Activated CD8-positive, alpha-beta memory T cell treated with anti-CD3 and anti-CD28 coated beads, Interleukin-2, amount 50 U/mL, for 24 hours (primary cell): Measurements from ENCODE around the gene ITGB8.
A peak's percentile ranks its signal among the peaks of the same experiment; 100 is the strongest.
"Not testable (repeated sequence)": the region's sequence is repeated elsewhere in the genome, so short reads cannot be mapped to it uniquely, and the experiment has no call there.

Source experiments
- DNase-seq: peaks from one replicate; pipeline ENCODE4 v3.0.0-alpha.2; 2020; ENCODE audit errors: extremely low read depth

Gene ITGB8

DNA sequence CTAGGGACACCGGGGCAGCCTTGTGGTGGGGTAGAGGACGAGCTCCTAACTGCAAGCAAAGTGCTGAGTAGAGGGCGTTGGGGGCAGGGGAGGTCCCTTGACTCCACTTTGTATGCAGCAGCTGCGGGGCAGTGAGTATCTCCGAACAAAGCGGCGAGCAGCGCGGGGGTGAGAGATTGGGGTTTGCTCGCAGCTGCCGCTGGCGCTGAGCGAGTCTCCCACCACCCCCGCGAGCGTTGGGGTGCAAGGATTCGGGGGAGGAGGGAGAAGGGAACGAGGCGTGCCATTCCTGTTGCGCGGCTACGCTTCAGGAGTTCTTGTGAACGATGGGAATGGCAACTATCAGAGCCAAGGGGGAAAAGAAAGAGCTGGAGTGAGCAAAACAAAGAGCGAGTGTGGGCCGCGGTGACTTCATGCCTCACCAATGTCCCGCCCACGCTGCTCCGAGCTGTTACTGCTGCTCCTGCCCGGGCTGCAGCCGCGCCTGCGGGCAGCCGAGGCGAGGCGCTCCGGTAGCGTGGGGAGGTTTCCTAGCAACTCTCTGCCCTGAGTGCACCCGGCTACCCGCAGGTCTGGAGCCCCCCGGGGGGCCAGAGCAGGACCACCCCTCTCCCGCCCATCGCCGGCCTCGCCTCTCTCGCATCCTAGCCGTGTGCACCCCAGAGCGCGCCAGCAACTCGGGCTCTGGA is at the start of gene ITGB8:
ITGB8 (plus strand) TSS at position 662 of the 689 bp plus-strand sequence. CDS start 907 bp downstream, outside the sequence.
- DNase-seq, result peak; percentile 39

DNA sequence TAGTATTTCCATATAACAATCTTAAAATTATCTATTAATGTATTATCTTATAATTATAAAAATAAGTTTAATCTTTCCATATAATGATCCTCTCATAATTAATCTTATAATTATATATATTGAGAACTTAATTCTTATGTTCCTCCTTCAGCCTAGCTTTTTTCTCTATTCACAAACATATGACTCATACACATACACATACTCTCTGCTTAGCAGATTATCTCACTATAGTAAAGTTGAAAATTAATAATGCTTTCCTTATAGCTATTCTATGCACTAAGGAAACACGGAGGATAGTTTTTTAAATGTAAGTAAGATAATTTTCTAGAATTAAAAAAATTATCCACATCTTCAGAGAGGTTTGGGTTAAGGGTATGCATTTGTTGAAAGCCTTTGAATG is 47.7 kb upstream of the ITGB8 start:
- DNase-seq, result no peak

DNA sequence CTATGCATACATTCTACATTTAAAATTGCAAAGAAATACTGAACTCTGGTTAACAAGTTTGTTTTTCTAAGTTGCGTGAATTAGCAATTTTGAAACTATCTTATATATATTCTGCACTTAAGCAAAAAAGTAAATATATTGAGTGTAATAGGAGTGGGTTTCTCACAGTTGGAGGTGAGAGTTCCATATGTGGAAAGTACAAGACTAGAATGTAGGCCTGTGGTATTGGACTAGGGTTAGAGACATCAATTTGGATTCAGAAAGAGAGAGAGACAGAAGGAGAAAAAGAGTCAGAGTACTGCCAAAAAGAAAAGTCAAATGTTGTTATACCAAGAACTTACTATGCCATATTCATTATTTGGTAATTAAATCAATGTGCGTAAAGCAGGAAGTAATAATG is 47.3 kb upstream of the ITGB8 start:
- DNase-seq, result no peak

DNA sequence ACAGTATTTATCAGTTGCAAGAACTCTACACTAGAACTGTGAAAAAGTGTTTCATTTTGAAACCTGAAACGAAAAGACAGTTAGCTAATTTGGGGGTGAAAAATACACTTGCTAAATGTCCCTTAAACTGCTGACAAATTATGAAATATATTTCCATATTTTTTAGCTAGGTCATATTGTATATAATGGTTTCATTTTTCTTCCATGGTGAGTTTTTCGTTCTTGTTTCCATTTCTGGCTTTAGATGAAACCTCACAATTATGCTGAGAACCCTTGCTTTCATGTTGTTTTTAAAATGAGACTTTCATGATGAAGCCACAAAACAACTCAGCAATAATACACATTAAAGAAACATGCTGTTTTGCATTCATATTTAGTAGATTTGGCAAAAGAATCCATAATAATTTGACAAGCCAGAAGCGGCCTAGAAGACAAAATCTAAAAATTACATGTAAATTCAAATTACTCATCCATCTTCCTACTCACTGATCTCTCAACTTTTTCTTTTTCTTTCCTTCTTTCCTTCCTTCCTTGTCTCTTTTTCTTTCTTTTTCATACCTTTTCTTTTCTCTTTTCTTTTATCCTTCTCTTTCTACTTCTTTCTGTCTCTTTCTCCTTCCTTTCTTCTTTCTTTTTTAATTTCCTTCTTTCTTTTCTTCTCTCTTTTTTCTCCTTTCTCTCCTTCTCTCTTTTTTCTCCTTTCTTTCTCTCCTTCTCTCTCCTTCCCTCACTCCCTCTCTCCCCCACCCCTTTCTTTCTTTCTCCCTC is 46.5 kb upstream of the ITGB8 start:
- no peak for DNase-seq

DNA sequence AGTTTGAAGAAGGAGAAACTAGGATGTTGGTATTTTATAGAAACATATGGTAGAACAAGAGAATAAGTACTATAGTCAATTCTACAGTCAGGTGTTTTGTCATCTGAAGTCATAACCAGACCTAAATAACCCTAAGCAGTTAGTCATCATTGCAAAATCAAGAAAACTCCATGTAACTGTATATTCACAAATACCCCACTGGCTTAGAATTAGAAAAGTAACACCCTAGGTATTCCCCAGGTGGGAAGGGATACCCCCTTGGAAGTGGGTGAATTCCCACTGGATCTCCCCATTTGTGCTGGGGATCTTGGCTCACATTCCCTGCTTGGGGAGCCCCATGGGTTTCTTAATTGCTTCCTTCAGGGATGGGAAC is 45.9 kb upstream of the ITGB8 start:
- DNase-seq, result no peak

DNA sequence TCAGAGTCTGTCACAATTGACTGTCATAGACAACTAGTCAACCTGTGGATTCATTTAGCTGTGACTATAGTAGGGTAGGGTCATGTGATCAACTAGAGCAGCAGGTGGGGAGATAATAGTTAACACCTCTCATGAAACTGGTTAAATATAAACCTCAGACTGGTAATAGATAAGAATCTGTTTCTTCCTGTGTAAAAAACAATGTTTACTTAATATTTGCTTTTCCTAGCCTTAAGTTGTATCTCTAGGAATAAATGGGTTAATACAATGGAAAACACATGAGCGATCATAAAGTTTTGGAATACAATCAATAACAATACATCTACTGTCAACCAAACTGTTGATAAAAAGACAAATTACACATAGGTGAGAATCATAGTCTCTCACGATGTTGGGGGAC is 43.4 kb upstream of the ITGB8 start:
- DNase-seq, result no peak

DNA sequence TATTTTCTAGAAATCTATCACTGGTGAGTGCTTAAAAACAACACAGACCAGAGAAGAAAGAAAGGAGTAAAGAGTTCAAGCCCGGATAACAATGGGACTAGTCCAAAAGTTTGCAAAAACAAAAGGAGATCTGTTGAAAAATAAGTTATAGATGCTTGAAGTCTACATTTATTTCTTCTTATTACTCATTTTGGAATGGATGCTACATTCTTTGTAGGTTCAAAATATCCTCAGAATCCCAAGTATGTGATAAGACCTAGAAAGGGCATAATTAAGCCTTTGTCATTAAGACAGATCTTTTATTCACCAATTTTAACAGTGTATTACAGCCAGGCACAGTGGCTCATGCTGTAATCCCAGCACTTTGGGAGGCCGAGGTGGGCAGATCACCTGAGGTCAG is 42.7 kb upstream of the ITGB8 start:
- DNase-seq, result no peak

DNA sequence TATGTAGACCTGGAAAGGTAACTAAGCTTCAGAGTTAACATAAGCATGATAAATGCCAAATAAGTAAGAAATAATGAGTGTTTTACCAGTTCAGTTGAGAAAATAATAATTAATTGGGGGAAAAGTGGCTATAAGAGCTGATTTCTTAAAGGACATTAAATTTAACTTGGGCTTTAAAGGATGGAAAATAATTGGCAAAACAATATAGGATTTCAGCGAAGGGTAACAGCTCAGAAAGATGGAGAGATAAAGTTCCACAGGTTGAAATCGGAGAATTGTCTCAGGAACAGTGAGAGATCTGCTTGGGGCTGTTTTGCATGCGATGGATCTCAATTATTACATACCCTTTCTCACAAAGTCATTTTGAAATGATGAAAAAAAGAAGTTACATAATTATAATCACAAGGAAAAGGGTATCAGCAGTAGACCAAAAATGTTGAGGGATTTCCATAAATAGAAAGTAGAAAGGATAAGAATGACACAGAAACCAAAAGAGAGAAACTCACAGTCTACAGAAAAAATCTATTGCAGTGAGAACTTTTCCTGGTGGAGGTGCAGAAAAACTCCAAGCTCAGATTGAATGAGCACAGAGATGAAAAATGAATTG is 40.1 kb upstream of the ITGB8 start:
- DNase-seq, result no peak

DNA sequence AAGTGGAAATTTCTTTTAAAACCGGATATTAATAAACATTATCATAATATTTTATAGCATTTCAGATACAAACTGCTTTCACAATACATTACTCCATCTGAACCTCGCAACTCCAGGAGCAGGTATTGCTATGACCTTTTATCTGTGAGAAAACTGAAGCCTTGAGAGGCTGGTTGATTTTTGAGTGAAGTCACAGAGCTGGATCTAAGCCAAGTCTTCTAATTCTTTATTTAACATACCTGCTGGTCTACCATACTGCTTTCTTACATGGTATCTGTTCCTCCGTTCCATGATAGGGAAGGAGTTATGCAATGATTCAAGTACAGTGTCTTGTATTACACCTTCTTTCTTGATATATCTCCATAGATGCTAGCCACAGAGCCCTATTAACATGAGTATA is 37.4 kb upstream of the ITGB8 start:
- DNase-seq, result no peak

DNA sequence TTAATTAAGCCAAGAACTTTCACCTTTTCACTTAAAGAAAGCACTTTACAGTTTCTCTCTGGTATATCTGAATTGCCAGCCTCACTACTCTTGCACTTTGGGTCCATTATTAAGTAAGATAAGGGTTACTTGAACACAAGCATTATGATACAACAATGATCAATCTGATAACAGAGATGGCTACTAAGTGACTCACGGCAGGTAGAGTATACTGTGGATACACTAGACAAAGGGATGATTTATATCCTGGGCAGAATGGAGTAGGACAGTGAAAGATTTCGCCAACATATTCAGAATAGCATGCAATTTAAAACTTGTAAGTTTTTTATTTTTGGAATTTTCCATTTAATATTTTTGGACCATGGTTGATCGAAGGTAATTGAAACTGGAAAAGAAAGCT is 34.3 kb upstream of the ITGB8 start:
- DNase-seq, result no peak

DNA sequence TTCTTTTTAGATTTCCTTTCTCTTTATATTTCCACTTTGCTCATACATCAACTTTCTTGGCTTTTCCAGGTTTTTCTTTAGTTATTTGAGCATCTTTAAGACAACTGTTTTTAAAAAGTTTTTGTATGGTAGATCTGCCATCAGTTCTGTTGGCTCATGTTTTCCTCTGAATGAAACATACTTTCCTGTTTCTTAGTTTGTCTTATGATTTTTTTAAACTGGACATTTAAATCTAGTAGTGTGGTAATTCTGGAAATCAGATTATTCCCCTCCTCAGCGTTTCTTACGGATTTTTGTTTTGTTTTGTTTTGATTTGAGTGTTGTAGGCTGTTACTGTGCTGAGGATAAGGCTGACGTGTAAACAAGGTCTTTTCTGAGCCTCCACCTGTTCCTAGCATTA is 33.8 kb upstream of the ITGB8 start:
- no peak for DNase-seq

DNA sequence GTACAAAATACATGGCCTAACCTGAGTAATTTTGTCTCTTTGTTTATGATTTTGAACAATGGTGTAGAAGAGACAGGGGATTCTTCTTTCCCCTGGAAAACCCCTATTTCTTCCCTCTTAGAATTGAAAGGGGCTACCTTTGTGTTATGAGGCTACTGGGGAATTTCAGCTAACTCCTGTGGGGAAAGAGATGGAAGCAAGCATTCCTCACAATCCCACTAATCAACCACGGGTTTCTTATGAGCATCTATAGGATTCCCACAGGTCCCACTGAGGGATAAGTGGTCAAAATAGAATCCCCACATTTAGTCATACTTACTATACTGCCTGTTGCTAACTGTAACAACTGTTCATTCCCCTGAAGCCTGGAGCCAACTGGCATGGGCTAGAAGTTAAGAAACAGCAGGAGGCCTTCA is 32.2 kb upstream of the ITGB8 start:
- no peak for DNase-seq

DNA sequence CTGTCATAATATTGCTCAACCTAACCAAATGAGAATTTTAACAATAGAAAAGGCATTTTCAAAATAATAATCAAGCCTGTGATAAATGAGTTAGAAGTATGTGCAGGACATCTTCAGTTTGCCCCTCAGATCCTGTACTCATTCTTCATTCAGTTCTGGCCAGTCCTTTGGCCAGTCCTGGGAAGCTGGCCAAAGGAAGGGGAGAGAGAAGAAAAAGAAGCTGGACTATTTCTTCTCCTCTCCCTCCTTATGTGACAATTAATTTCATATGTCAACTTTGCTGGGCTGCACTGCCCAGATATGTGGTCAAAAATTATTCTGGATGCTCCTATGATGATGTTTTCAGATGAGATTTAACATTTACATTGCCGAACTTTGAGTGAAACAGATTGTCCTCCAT is 31.6 kb upstream of the ITGB8 start:
- DNase-seq, result no peak

DNA sequence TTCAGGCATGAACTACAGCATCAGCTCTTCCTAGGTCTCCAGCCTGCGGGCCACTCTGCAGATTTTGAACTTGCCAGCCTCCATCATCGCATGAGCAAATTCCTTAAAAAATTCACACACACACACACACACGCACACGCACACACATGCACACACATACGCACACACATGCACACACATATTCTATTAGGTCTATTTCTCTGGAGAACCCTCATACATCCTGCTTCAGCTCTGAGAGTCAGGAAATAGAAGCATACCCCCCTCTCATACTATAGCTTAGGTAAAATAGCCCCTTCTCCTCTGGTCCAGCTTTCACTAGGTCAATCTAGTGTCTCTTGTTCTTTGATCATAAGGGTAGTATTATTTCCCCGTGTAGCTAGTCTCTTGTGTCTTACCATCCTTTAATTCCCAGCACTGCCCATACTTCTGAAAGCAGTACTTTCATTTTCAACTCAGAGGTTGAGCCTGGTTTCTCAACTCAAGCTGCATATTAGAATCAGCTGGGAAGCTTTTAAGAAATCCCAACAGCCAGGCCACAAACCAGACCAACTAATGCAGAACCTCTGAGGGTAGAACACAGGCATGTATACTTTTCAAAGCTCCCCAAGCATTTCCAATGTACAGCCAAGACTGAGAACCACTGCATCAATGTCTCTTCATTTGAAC is 30.9 kb upstream of the ITGB8 start:
- DNase-seq, result no peak

DNA sequence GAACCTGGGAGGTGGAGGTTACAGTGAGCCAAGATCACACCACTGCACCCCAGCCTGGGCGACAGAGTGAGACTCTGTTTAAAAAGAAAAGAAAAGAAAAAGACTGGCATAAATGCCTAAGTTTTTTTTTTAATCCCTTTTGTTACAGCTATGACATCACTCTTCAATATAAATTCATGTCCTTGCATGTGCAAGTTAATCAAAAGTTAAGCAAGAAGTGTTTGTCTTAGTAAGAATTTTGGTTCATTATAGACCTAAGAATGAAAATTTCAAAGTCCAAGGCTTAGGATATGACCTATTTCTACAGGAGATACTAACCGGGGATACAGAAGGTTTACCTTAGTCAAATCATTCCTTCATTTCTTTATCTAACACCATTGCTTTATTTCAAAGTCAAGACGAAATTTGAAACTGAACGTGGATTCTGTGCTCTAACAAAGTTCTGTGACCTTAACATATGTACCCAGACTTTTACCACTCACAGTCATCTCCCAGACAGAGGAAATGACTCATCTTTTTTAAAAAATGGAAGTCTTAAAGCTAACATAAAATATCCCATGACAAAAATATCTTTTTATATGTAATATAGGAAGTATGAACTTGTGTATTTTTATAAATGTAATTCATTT is 29.3 kb upstream of the ITGB8 start:
- DNase-seq, result no peak

DNA sequence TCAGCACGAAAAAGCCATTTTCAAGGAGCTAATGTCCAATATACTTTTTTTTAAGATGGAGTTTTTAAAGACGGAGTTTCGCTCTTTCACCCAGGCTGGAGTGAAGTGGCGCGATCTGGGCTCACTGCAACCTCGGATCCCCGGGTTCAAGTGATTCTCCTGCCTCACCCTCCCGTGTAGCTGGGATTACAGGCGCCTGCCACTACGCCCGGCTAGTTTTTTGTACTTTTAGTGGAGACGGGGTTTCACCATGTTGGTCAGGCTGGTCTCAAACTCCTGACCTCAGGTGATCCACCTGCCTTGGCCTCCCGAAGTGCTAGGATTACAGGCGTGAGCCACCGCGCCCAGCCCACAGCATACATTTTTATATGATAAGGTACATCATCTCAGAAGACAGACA is 28.4 kb upstream of the ITGB8 start:
- not testable (repeated sequence) for DNase-seq

DNA sequence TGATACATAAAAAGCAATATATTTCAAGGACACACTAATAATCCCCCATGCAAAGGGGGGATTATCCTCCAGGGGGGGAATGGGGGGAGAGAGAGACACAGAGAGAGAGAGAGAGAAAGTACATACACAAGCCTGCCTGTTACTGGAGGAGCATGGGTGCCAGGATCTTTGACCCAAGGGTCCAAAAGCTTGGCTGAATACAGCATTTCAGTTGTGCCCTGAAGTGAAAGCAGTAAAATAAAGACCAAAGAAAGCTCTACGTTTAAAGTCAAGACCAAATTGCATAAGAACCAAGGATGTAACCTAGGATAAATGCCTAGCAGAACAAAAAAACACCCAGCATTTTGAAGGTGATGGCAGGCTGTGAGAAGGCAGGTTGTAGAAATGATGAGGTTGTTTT is 27.8 kb upstream of the ITGB8 start:
- no peak for DNase-seq

DNA sequence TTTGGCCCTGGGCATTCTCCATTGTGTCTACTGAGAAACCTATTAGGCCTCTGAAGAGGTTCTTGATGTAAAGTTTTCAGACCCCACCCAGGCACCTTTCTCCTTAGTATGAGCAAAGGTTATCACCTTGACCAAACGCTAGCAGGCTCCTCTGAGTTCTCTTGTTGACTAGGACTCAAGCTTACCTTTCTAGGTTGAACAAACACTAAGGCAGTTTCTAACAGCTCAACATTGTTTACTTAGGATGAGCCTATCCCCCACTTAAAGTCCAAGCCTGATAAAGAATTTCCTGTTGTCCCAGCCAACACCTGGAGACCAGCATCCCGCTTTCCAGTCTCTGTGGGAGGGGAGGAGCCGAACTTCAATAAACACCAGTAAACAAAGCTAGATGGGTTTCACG is 26.3 kb upstream of the ITGB8 start:
- no peak for DNase-seq

DNA sequence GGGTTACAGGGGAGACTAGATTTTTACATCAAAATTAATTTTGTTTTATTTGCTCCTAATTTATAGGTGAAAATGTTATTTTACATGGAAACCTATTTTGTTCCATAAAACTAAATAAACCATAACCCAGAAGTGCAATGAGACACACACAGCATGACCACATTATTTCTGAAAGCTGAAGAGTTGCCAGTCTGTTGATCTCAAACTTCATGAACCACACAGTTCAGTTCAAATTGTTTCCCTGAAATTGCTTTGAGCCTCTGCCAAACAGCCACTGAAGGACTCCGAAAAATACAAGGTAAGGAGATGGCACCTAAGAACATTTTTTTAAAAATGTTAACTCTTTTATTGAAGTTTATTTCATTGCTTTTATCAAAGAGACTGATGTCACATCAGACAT is 25.0 kb upstream of the ITGB8 start:
- no peak for DNase-seq

DNA sequence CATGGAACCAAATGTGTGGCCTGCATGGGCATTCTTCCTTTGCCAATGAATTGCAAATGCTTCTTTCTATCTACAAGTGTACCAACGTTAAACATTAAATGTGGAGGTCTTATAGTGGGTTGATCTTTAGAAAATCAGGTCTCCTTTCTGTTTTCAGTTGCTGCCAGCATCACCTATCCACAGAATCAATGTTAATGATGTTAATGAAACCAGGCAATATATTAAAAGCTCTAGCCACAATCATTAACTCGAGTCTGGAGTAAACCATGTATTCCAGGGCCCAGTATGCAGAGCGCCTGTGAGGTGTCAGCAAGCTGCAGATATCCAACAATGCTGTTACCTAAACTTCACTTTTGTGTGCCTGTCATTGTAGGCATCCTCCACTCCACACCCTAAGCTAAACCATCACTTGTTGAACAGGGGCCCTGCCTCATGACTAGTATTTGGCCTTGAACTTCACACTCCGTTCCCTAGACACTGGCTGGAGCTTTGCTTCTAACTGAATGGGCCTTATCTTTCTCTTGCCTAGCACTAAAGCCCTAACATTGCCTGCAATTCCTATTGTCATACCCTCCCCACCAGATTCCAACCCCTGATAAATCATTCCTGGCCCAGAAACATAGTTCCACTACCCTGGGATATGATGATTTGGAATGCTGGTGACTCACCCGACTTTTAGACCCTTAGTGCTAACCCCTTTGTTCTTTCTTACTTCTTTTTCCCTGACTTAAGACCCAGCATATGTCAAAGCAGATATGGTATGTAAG is 24.3 kb upstream of the ITGB8 start:
- DNase-seq, result no peak

DNA sequence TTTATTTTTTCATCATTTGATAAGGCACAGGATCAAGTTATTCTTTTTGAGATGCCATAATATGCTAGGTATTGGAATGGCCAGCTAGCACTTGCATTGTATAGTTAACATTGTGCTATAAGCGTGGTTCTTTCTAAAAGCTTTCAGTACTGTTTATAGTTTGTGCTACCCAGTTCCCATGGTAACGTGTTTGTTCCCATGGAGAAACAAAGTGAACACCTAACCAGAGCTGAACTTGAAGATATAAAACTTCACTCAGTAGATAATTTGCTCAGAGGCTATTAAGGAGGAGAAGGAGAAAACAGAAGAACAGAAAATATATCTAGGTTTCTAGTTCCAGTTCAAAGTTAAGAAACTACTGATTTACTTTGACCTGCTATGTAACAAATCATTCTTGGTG is 23.6 kb upstream of the ITGB8 start:
- no peak for DNase-seq
